ENCODE results near the gene MAGI2. TPM values are rescaled to one million over a fixed set of nuclear protein-coding genes. Genes with fewer than 3 reads are reported as not detected.

Gene MAGI2
- total RNA-seq, 2 experiments from 2014 or later, result 0.03 to 0.17 TPM

DNA sequence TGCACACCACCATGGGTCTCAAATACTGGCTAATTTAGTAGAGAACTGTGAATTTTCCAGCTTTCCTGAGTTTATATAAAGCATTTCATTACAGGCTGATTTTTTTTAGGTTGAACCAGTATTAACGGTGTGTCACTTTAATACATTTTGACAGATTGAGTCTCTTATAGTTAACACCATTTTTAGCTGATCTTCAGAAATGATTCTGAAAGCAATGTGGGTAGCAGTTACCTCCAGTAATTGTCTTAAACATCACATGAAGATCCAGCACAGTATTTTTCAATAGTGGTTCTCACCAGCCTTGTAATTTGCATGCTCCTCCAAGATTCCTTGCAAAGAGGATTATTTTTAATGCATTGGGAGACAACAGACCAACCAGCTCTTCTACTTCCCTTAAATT is 961.3 kb downstream of the MAGI2 start:
- Histone ChIP-seq H3K9me2 (ENCODE audit: insufficient read depth, low read length) (no peaks in the 10 kb centered on the region), H3K9me3 (ENCODE audit: low read length) (no peaks in the 10 kb centered on the region), H4K20me1 (ENCODE audit: insufficient read depth, low read length) (no peaks in the 10 kb centered on the region), H3K79me2 (ENCODE audit: insufficient read depth, low read depth, low read length) (no peaks in the 10 kb centered on the region), H3K27ac (ENCODE audit: low read depth, low read length, poor library complexity, severe bottlenecking) (no peak overlapping the region), H3K4me3 (ENCODE audit: low read depth, low read length, poor library complexity, severe bottlenecking) (no peak overlapping the region), H3K4me2 (ENCODE audit: low read length) (no peak overlapping the region), H2AFZ (ENCODE audit: low read length) (no peak overlapping the region), H3K36me3 (ENCODE audit: insufficient read depth, low read length) (no peaks in the 10 kb centered on the region), H3K4me1 (ENCODE audit: insufficient read depth, low read length, poor library complexity, severe bottlenecking) (no peaks in the 10 kb centered on the region)
- TF ChIP-seq, protein P1, sequence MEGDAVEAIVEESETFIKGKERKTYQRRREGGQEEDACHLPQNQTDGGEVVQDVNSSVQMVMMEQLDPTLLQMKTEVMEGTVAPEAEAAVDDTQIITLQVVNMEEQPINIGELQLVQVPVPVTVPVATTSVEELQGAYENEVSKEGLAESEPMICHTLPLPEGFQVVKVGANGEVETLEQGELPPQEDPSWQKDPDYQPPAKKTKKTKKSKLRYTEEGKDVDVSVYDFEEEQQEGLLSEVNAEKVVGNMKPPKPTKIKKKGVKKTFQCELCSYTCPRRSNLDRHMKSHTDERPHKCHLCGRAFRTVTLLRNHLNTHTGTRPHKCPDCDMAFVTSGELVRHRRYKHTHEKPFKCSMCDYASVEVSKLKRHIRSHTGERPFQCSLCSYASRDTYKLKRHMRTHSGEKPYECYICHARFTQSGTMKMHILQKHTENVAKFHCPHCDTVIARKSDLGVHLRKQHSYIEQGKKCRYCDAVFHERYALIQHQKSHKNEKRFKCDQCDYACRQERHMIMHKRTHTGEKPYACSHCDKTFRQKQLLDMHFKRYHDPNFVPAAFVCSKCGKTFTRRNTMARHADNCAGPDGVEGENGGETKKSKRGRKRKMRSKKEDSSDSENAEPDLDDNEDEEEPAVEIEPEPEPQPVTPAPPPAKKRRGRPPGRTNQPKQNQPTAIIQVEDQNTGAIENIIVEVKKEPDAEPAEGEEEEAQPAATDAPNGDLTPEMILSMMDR (conservative IDR thresholded peaks at IDR 0.05; ENCODE audit: low read length), result no peak
- no peak for TF ChIP-seq EZH2phosphoT487 (IDR thresholded peaks at IDR 0.05; ENCODE audit: borderline replicate concordance, low read depth, low read length)
- ChIA-PET POLR2A (interaction anchor here (1.0 kb wide), 1 partner anchor 9 kb away, joined by 3 read pairs; no protein-coding TSS in a partner anchor), CTCF (ENCODE audit: unreplicated experiment) (no interaction called here)
- intact Hi-C loops (cut with micrococcal nuclease; ENCODE audit: unreplicated experiment), result no loop called here
- DNase-seq (ENCODE audit: low spot score), result no peak
- no TSS peak for BruUV-seq (replicated peaks)

- CTCF ChIA-PET (ENCODE audit: unreplicated experiment), result no interaction called here
- H3K4me3 ChIP-seq (ENCODE audit: low read depth, low read length, poor library complexity, severe bottlenecking), result no peak overlapping the region
- DNase-seq (ENCODE audit: low spot score), result no peak
- no peak overlapping the region for H3K27ac ChIP-seq (ENCODE audit: low read depth, low read length, poor library complexity, severe bottlenecking)
- no peak overlapping the region for H2AFZ ChIP-seq (ENCODE audit: low read length)
- no TSS peak for BruUV-seq (replicated peaks)
- H3K9me2 ChIP-seq (ENCODE audit: insufficient read depth, low read length), result no peaks in the 10 kb centered on the region
- no peak overlapping the region for H3K4me2 ChIP-seq (ENCODE audit: low read length)
- H3K36me3 ChIP-seq (ENCODE audit: insufficient read depth, low read length), result no peaks in the 10 kb centered on the region
- intact Hi-C loops (cut with micrococcal nuclease; ENCODE audit: unreplicated experiment), result no loop called here
- H4K20me1 ChIP-seq (ENCODE audit: insufficient read depth, low read length), result no peaks in the 10 kb centered on the region
- no peaks in the 10 kb centered on the region for H3K79me2 ChIP-seq (ENCODE audit: insufficient read depth, low read depth, low read length)
- POLR2A ChIA-PET, result no interaction called here
- TF ChIP-seq, protein P1 (conservative IDR thresholded peaks at IDR 0.05; ENCODE audit: low read length), result no peak
- no peak for TF ChIP-seq EZH2phosphoT487 (IDR thresholded peaks at IDR 0.05; ENCODE audit: borderline replicate concordance, low read depth, low read length)
- no peaks in the 10 kb centered on the region for H3K4me1 ChIP-seq (ENCODE audit: insufficient read depth, low read length, poor library complexity, severe bottlenecking)
- H3K9me3 ChIP-seq (ENCODE audit: low read length), result no peaks in the 10 kb centered on the region
These were observed 962.9 kb downstream of the MAGI2 start for GRCh38 chr7:78490524-78490923.

DNA sequence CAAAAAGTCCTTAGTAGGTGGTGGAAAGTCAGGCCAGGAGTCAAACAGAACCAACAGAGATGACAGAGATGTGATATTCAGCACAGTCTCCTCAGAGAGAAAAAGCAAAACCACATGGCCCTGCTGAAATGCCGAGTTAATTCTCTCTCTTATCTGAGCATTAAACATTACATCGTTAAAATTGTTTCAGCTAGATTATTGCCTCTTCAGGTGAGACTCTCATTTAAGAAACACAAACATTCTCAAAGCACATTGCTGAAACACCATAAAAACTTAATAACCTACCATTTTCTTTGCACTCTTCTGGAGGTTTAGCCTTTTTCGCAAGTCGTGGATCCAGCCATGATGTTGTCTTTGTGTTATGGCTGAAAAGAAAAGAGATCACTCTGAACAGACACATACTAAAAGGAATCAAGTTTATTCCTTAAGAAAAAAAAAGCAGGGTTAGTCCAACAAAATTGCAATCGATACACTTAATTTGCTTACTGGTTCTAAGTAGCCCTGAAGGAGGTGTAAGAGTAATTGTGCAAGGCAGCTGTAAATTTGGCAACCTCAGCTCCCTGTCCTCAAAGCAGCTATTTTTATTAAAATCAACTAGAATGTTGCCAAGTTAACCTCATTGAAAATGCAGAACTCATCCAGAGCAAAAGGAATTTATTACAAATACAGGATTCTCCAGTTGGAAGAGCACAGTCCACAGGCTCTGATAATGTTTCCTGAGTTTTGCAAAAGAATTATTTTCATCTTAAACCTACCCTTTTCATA is 963.8 kb downstream of the MAGI2 start:
- Histone ChIP-seq H3K36me3 (ENCODE audit: insufficient read depth, low read length) (no peaks in the 10 kb centered on the region), H3K4me2 (ENCODE audit: low read length) (no peak overlapping the region), H3K9me2 (ENCODE audit: insufficient read depth, low read length) (no peaks in the 10 kb centered on the region), H3K27ac (ENCODE audit: low read depth, low read length, poor library complexity, severe bottlenecking) (no peak overlapping the region), H3K4me1 (ENCODE audit: insufficient read depth, low read length, poor library complexity, severe bottlenecking) (no peaks in the 10 kb centered on the region), H3K4me3 (ENCODE audit: low read depth, low read length, poor library complexity, severe bottlenecking) (no peak overlapping the region), H2AFZ (ENCODE audit: low read length) (no peak overlapping the region), H3K79me2 (ENCODE audit: insufficient read depth, low read depth, low read length) (no peaks in the 10 kb centered on the region), H4K20me1 (ENCODE audit: insufficient read depth, low read length) (no peaks in the 10 kb centered on the region), H3K9me3 (ENCODE audit: low read length) (no peaks in the 10 kb centered on the region)
- ChIA-PET POLR2A (no interaction called here), CTCF (ENCODE audit: unreplicated experiment) (no interaction called here)
- intact Hi-C loops (cut with micrococcal nuclease; ENCODE audit: unreplicated experiment), result no loop called here
- DNase-seq (ENCODE audit: low spot score), result no peak
- TF ChIP-seq, protein P1 (conservative IDR thresholded peaks at IDR 0.05; ENCODE audit: low read length), result no peak
- TF ChIP-seq EZH2phosphoT487 (IDR thresholded peaks at IDR 0.05; ENCODE audit: borderline replicate concordance, low read depth, low read length), result no peak
- BruUV-seq (replicated peaks), result no TSS peak
